Measurements from ENCODE around the gene C13orf46.

Gene C13orf46

GRCh38 chr13:113921763-113922162, 52.1 kb downstream of the C13orf46 start:
- H3K27ac ChIP-seq, result no peak overlapping the region
- no peak for DNase-seq
- in situ Hi-C loops (cut with HindIII; ENCODE audit: low pct_ligation_motif_present, low sequenced_read_pairs), result no loop called here
- H3K36me3 ChIP-seq (replicated peaks), result no peaks in the 10 kb centered on the region
- TF ChIP-seq CTCF (IDR thresholded peaks at IDR 0.05; ENCODE audit: low read depth, low read length, missing control alignments), result no peak
- H3K27me3 ChIP-seq (replicated peaks), result peaks cover 4% of the 10 kb centered on the region
- H3K4me3 ChIP-seq (ENCODE audit: low read depth, low read length), result no peak overlapping the region

GRCh38 chr13:113920606-113921286, 53.1 kb downstream of the C13orf46 start:
- in situ Hi-C loops (cut with HindIII; ENCODE audit: low pct_ligation_motif_present, low sequenced_read_pairs), result no loop called here

GRCh38 chr13:113919761-113920559, 53.9 kb downstream of the C13orf46 start:
- TF ChIP-seq CTCF (IDR thresholded peaks at IDR 0.05; ENCODE audit: low read depth, low read length, missing control alignments), result no peak

More at GRCh38 chr13:113920606-113921286, 53.1 kb downstream of the C13orf46 start:
- no peak for DNase-seq
- Histone ChIP-seq H3K4me3 (ENCODE audit: low read depth, low read length) (no peak overlapping the region), H3K27ac (no peak overlapping the region), H3K27me3 (replicated peaks) (peaks cover 6% of the 10 kb centered on the region), H3K36me3 (replicated peaks) (no peaks in the 10 kb centered on the region)
- TF ChIP-seq CTCF (IDR thresholded peaks at IDR 0.05; ENCODE audit: low read depth, low read length, missing control alignments), result no peak

GRCh38 chr13:113918981-113919701, 54.7 kb downstream of the C13orf46 start:
- no peak overlapping the region for H3K27ac ChIP-seq
- no peaks in the 10 kb centered on the region for H3K36me3 ChIP-seq (replicated peaks)
- no peak overlapping the region for H3K4me3 ChIP-seq (ENCODE audit: low read depth, low read length)
- peaks cover 7% of the 10 kb centered on the region for H3K27me3 ChIP-seq (replicated peaks)
- no peak for DNase-seq
- TF ChIP-seq CTCF (IDR thresholded peaks at IDR 0.05; ENCODE audit: low read depth, low read length, missing control alignments), result no peak
- in situ Hi-C loops (cut with HindIII; ENCODE audit: low pct_ligation_motif_present, low sequenced_read_pairs), result no loop called here

More at GRCh38 chr13:113919761-113920559, 53.9 kb downstream of the C13orf46 start:
- Histone ChIP-seq H3K27me3 (replicated peaks) (peaks cover 7% of the 10 kb centered on the region), H3K27ac (no peak overlapping the region), H3K36me3 (replicated peaks) (no peaks in the 10 kb centered on the region), H3K4me3 (ENCODE audit: low read depth, low read length) (no peak overlapping the region)
- in situ Hi-C loops (cut with HindIII; ENCODE audit: low pct_ligation_motif_present, low sequenced_read_pairs), result no loop called here
- no peak for DNase-seq

GRCh38 chr13:113918580-113918979, 55.3 kb downstream of the C13orf46 start:
- Histone ChIP-seq H3K27ac (no peak overlapping the region), H3K4me3 (ENCODE audit: low read depth, low read length) (no peak overlapping the region), H3K36me3 (replicated peaks) (no peaks in the 10 kb centered on the region), H3K27me3 (replicated peaks) (peaks cover 7% of the 10 kb centered on the region)
- in situ Hi-C loops (cut with HindIII; ENCODE audit: low pct_ligation_motif_present, low sequenced_read_pairs), result no loop called here
- DNase-seq, result no peak
- TF ChIP-seq CTCF (IDR thresholded peaks at IDR 0.05; ENCODE audit: low read depth, low read length, missing control alignments), result no peak

Data from brain microvascular endothelial cell (primary cell).